GM18502 (cell line): ENCODE measurements around the gene CTSF.
"Not testable (repeated sequence)": the region's sequence is repeated elsewhere in the genome, so short reads cannot be mapped to it uniquely, and the experiment has no call there.

Experiments
- ATAC-seq: cut with Tn5 transposase; IDR thresholded peaks from one replicate; pipeline ENCODE4 v1.9.1; 2021; ENCODE audit warnings: mild to moderate bottlenecking; ENCODE audit not compliant: unreplicated experiment, poor library complexity

CTSF gene

DNA sequence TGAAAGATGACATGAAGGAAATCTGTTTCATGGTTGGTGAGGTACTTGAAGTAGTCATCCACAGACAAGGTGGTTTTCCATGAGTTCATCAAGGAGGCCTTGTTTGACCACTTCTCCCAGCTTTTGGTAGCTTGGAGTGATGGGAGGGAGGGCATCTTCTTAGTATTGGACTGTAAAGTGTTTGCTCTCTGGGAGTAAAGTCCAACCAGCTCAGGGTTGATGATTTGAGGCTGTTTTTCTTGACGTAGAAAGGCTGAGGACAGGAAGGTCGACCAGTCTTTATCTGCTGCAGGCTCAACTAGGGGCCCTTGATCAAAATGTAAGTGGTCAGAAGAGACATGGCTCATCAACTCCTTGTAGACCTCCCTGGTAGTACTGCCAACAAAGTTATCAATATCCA, 22.8 kb upstream of the CTSF start:
- ATAC-seq = no peak

DNA sequence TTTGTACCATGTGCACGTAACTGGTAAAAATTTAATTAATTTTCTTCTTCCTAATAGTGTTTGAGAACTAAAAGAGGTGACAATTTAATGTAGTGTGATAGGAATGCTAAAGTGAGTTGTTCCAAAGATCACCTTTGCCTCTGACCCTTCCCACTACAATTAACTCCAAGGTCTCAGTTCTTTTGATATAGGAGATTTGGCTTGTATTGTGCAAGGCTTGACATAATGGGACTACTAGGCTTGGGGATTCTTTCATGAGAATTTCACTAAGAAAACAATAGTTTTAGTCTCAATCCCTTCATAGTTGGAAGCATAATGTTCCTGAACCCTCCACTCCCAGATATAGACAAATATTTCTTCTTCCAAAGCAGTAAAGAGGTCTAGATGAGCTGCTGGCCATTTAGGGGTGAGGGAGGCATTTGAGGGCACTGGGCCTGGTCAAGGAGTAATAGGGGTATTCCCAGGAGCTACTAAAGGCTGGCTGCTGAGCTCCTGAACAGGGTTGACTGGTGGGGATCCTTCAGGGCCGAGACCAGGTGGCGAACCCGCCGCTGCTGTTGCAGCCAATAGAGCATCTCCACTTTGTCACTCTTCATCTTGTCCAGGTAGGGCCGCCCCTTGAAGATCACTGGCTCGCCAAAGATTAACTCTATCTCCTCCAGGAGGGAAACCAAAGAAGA, 21.7 kb upstream of the CTSF start:
- no peak for ATAC-seq

DNA sequence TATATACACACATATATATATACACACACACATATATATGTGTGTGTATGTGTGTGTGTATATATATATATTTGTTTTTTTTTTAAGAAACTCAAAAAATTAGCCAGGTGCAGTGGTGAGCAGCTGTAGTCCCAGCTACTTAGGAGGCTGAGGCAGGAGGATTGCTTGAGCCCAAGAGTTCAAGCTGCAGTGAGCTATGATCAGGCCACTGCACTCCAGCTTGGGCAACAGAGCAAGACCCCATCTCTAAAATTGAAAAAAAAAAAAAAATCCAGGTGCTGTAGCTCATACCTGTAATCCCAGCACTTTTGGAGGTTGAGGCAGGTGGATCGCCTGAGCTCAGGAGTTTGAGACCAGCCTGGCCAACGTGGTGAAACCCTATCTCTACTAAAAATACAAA, 20.9 kb upstream of the CTSF start:
- ATAC-seq = not testable (repeated sequence)

DNA sequence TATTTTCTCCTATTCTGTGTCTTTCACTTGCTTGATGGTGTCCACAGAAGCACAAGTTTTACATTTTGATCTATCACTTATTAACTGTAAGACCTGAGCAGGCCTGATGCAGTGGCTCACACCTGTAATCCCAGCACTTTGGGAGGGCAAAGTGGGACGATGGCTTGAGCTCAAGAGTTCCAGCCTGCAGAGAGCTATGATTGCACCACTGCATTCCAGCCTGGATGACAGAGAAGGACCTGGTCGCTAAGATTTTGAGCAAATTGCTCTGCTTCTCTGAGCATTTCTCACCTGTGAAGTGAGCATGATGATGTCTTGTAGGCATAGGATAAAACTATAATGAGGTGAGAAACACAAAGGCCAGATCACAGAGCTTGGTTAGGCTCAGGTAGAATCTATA, 17.7 kb upstream of the CTSF start:
- ATAC-seq = no peak

DNA sequence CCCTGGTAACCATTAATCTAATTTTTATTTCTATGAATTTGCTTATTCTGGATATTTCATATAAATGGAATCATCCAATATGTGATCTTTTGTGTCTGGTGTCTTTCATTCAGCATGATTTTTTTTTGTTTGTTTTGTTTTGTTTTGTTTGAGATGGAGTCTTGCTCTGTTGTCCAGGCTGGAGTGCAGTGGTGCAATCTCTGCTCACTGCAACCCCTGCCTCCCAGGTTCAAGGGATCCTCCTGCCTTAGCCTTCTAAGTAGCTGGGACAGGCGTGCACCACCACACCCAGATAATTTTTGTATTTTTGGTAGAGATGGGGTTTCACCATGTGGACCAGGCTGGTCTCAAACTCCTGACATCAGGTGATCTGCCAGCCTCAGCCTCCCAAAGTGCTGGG, 17.0 kb upstream of the CTSF start:
- not testable (repeated sequence) for ATAC-seq

DNA sequence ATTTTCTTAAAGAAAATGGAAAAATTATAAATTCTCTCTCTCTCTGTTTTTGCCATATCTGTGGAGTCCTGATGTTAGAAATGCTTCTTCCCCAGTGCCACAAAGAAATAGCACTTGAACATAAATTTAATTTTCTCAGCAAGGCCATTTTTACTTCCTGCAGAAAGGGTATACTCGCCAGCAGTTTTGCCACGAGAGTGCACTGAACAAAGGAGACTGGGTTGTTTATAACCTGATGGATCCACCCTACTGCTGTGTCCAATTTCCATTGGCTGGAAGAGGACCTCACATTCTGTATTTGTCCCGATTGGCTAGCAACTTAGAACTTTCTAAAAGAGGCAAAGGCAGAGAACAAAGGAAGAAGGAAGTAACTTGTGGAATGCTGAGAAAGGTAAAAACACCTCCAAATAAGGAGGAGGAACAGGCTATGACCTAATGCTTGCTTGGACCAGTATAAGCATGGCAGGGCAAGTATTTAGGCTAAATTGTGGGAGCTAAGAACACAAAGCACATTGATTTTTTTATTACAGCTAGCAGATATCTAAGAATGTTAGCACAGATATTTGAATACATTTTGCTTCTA, 14.2 kb upstream of the CTSF start:
- not testable (repeated sequence) for ATAC-seq

DNA sequence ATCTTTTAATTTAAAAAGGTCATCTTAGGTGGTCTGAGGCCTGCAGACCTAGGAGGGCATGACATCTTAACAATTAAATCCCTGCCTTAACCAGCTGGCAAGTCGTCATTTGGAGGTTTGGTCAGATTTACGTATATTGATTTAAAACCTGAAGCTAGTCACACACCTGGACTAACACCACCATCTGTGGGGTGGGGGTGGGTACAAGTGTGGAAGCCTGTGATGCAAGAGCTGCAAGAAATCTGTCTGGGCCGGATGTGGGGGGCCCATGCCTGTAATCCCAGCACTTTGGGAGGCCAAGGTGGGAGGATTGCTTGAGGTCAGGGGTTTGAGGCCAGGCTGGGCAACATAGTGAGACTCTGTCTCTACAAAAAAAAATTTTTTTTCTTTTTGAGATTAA, 12.9 kb upstream of the CTSF start:
- no peak for ATAC-seq

DNA sequence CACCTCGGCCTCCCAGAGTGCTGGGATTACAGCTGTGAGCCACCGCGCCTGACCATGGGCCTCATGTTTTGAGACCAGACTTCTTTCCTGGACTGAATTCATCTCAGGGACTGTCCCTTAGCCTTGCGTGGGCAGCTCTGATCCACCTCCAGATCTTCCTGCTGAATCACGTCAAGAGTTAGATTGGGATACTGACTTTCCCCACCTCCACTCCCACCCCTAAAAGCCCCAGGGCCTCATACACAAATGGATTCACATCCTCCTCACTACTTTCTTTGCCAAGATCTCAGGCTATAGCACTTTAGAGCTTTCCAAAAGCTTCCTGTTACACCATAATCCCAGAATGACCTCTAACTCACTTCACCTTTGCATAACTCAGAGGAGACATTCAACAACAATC, 12.4 kb upstream of the CTSF start:
- ATAC-seq = no peak

DNA sequence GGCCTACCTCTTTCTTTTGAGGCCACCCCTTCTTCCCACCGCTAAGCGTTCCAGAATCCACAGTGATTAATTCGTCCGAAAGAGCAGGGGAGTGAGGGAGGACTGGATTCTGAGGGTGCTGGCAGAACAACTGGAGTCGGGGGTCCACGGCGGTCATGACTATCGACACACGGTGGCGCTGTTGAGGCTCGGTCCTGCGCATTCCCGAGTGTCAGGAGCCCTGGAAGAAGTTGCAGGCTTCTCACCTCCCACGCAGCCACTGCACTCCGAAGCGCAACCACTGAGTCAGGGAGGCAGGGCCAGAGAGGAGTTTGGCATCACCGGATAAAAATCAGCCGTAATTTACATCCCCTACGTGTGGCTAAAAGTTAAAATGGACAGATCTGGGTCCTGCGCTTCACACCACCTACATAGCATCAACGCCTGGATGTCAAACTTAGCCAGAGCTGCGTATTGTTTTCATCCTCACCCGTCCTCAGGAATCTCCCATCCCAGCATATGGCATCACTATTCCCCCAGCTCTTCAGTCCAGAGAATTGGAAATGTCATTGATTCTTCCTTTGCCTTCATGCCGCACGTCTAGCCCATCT, 10.7 kb upstream of the CTSF start:
- no peak for ATAC-seq

DNA sequence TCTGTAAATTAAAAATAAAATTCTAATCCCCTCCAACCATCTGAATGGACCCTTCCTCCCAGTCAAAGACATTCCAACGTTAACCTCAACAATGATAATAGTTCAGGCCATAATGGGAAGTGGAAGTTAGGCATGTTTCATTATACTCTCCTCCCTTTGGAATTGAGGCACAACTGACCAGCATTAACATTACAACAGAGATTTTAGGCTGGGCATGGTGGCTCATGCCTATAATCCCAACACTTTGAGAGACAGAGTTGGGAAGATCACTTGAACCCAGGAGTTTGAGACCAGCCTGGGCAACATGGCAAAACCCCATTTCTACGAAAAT, 2.4 kb upstream of the CTSF start:
- no peak for ATAC-seq

DNA sequence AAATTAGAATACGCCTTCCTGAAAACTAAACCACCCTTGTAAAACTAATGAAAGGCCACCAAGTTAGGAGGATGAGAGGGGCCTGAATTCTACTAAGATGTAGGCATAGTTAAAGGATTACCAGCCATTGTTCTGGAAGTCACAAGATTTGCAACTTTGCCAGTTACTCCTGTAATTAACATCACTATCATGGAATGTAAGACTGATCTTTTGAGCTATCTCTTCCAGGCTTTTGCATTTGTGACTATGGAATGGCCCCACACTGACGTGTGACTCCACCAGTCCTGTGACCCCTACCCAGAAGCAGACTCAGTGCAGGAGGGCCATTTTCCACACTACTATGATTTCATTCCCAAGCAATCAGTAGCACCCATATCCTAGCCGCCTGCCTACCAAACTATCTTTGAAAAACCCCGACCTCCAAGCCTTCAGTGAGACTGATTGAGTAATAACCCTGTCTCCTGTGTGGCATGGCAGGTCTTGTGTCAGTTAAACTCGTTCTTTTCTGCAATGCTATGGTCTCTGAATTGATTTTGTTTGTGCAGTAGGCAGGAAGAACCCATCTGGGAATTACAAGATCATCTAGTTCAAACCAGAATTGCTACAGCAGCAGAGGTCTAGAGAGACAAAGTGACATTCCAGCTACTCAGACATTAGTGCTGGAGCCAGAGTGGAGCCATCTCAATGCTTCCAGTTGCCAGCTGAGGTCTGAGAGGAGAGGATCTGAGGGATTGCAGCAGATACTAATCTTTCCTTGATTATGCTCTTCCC, 1.9 kb upstream of the CTSF start:
- no peak for ATAC-seq

DNA sequence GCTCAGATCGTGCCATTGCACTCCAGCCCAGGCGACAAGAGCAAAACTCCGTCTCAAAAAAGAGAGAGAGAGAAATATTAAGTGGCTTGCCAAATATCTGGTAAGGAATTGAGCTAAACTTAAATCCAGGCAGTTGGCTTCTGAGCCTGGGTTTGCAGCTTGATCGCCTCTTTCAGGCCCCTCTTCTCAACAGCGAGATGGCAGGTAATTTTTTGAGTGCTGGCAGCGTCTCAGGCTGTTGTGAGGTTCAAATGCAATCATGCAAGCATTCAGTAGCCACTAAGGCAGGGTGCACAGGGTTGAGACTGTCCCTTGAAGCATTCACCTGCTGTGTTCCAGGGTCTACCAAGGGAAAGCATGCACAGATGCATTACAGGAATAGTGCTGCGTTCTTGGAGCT, 670 bp upstream of the CTSF start:
- ATAC-seq = no peak

DNA sequence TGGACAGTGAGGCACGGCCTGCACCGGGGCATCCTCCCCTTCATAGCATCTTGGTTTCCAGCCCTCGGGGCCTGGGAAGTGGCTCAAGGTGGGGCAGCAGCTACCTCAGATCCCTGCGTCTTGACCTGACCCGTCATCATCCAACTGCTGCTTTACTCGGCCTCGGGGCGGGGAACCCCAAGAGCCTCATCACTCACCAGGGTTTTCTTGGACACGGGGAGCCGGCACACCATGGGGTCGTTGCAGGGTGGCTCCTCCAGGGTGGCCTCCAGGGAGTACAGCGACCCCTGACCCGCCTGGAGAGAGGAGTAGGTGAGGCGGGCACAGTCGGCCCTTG, 651 bp downstream of the CTSF start:
- no peak for ATAC-seq

DNA sequence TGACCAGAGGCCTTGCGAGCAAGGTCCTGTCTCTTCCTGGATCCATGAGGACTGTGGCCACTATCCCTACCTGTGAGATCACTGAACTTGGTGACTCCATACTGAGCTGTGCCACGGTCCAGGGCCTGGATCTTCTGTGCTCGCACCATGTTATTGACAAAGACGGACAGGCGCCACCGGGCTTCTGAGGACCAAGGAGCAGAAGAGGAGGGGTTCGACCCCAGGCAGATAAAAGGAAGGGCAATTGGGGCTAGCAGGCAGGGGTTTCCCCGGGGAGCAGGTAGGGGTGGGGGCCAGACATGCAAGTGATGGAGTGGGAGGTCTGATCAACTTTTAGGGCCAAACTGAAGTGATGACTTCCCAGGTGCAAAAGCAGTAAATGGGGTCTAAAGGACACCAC, 2.2 kb downstream of the CTSF start:
- no peak for ATAC-seq

DNA sequence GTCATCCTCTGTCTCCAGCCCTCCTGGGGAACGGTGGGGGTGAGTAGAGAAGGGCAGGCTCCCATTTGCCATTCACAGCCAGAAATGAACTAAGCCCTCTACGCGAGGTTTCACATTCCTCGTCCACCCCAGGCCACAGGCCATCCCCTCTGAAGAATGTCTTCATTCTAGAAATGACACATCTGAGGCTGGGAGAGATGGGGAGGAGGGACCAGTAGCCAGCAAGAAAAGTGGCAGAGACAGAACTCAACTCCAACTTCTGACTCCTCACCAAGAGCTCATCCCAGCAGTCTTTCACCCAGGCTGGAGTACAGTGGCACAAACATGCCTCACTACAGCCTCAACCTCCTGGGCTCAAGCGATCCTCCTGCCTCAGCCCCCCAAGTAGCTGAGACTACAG, 3.4 kb downstream of the CTSF start:
- no peak for ATAC-seq

DNA sequence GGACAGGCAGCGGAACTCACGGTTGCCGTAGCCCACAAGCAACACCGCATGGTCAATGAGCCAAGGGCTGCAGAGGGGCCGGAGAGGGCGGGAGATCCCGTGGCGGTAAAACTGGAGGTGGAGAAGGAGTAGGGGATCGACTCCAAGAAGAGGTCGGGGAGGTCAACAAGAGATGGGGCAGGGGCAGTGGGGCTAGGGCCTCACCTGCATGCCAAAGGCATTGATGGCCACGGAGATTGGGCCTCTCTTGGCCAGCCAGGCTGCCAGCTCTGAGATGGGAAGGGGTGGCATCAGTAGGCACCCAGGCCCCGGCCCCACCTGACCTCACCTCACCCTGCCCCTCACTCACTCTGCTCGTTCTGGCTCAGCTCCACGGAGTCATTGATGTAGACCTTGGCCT, 3.9 kb downstream of the CTSF start:
- ATAC-seq = no peak

DNA sequence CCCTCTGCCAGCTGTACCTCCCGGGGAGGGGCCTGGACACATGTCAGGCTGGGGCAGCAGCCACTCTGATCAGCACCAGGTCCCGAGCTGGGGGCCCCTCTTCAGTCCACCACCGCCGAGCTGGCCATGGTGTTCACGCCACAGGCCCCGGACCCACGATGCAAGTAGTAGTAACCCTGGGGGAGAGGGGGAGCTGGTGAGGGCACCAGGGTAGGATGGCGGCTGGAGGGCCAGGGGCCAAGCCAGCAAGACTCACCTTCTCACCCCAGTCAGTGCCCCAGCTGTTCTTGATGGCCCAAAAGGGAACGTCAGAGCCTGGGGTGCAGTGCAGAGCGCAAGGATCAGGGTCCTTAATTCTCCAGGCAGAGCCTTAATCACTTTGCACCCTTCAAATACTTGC, 4.6 kb downstream of the CTSF start:
- ATAC-seq = no peak

DNA sequence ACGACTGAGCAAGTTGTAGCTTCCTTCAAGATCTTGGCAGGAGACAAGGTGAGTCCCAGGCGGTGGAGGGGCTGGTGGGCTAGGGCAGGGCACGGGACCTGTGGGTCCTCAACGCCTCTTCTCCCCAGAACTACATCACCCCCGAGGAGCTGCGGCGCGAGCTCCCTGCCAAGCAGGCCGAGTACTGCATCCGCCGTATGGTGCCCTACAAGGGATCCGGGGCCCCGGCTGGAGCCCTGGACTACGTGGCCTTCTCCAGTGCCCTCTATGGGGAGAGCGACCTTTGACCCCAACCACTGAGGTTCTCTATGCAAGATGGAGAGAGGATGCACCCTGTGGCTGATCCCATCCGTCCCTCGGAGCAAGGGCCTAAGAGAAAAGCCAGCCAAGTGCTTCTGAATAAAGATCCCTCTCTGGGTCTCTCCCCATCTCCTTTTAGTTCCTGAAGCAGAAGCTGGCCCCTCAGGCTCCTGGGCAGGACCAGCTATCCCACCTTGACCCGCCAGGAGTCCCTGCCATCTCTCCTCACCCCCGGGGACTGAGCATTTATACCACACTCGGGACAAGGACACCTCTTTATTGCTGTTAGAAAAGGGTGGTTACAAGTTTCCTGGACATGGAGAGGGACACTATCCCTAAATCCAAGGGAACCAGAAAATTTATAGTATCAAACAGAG, 5.4 kb downstream of the CTSF start:
- ATAC-seq = no peak

DNA sequence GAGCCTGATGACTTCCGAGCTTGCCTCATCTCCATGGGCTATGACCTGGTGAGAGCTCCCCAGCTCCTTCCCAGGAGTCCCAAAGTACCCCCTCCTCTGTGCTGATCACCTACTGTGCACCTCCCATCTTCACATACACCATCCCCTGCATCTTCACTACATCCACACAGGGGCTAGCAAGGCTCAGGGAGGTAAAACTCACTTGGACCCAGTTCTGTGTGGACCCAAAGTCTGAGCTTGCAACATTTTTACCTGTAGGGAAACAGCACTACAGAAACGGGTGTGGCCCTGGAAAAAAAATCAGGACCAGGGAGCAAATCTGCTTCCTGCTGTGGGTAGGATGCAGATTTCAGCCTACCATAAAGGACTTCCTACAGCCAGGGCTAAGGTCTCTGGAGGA, 6.1 kb downstream of the CTSF start:
- ATAC-seq = no peak

DNA sequence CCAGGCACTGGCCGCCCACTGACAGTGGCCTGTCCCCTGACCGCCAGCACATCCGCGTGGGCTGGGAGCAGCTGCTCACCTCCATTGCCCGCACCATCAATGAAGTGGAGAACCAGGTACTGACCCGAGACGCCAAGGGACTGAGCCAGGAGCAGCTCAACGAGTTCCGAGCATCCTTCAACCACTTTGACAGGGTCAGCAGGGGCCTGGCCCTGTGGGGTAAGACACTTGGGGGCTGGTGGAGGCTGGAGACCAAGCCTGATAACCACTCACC, 6.5 kb downstream of the CTSF start:
- no peak for ATAC-seq

DNA sequence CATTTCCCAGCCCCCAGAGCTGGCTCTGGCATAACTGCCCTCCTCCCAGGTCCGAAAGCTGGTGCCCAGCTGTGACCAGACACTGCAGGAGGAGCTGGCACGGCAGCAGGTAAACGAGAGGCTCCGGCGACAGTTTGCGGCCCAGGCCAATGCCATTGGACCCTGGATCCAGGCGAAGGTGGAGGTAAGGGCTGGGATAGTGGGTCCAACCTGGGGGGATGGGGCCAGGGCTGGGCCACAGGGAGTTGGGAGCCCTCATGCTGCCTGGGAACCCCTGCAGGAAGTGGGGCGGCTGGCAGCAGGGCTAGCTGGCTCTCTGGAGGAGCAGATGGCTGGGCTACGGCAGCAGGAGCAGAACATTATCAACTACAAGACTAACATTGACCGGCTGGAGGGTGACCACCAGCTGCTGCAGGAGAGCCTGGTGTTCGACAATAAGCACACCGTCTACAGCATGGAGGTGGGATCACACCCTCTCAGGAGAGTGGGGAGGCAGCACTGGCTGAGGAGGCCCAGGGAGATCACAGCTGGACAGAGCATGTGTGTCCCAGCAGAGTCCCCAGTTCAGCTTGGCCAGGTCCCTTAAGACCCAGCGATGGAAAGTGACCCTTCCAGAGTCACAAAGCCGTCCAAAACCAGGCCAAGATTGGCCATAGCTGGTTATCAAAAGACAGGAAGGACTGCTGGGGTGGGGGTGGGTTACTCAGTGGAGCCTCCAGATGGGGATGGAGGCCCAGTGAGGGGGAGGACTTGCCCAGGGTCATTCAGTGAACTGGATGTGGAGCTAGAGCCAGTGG, 7.0 kb downstream of the CTSF start:
- no peak for ATAC-seq
